ENCODE results near the gene CBLL1. TPM values are rescaled to one million over a fixed set of nuclear protein-coding genes. Genes with fewer than 3 reads are reported as not detected.

Gene CBLL1
- total RNA-seq, 1 experiment from 2014 or later: 43.8 TPM

Other genes with a start within 250 kb of the CBLL1 start
- 20.8 and 62.3 TPM in 2 replicates for gene COG5, start 180.2 kb upstream of the CBLL1 start, total RNA-seq (2014; rRNA removed; shearing (Covaris generic))
- 8.1 and 12.5 TPM in 2 replicates for gene DUS4L, start 180.2 kb upstream of the CBLL1 start, total RNA-seq (2014; rRNA removed; shearing (Covaris generic))
- gene BCAP29, start 163.9 kb upstream of the CBLL1 start, total RNA-seq (2014; rRNA removed; shearing (Covaris generic)): 120 and 234 TPM in 2 replicates
- 0.84 and 1.6 TPM in 2 replicates for gene SLC26A4, start 83.3 kb upstream of the CBLL1 start, total RNA-seq (2014; rRNA removed; shearing (Covaris generic))
- gene SLC26A3, start 59.1 kb downstream of the CBLL1 start, total RNA-seq (2014; rRNA removed; shearing (Covaris generic)): not detected in 2 replicates
- gene DLD, start 147.0 kb downstream of the CBLL1 start, total RNA-seq (2014; rRNA removed; shearing (Covaris generic)): 113 and 150 TPM in 2 replicates